Renal pelvis (tissue), 4 donors: ENCODE measurements around the gene DLG2. TPM values are rescaled to one million over a fixed set of nuclear protein-coding genes. Genes with fewer than 3 reads are reported as not detected.
A peak's percentile ranks its signal among the peaks of the same experiment; 100 is the strongest.

Experiments
- DNase-seq: peaks from one replicate; pipeline ENCODE4 v3.0.0-alpha.2; 2013
- polyA plus RNA-seq, 3 donors: library from polyadenylated mRNA; unstranded; fragments of 120-200 nt; gene quantifications; one replicate each; pipeline ENCODE4 v1.2.1, GENCODE V29; 2013; ENCODE audit not compliant: insufficient read length in 3 of 3

Gene DLG2
- polyA plus RNA-seq, 3 donors, result 10.1 to 16.6 (median 13.0) TPM

DNA sequence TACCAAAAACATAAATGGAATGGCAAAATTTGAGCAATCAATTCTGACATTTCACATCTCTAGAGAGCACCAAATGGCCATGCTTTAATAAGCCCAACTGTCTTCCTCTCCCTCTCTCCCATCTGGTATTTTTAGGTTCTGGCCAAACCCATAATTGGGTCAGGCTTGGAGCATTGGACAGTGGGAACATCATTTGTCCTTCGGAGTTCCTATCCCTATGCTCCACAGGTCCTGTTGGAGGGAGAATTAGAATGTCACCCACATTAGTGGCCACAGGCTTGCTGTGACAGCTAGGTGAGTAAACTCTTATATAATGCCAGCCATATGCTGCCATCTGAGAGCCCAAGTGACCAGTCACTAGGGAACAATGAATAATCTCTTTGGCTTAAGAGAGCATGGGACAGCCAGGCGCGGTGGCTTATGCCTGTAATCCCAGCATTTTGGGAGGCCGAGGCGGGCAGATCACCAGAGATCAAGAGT, 2090.0 kb downstream of the DLG2 start:
- DNase-seq, result no peak

DNA sequence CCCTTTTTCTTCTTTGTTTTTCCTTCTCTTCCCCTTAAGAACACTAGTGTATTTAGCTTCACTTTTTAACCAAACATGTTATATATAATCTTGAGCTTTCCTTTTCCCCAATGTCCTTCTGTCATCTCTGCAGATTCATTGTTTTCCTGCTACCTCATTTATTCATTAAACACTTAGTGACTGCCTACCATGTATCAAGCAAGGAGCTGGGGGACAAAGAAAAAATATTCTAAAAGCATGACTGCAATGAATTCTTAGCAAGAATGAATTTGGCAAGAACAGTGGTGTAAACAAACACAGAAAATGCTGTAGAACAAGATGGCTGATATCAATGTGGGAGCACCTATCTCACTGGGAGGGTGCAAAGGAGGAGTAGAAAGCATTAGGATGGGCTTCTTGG, 2094.0 kb downstream of the DLG2 start:
- no peak for DNase-seq

DNA sequence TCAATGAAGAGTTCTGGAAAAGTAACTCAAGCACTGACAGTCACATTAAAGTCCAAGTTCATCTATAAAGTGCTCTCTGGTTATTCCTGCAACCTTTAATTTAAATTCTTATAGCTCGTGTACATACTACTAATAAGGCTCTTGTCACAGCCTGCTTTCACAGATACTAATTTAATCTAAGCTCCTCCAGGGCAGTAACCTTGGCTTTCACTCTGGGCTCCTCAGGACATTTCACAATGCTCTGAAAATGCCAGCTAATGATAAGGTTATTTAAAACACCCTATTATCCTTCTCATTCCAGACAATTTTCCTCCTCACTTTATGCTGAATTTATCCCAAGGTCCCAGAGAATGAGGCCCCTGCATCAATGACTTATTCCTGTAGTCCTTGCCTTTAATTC, 2098.3 kb downstream of the DLG2 start:
- DNase-seq, result no peak

DNA sequence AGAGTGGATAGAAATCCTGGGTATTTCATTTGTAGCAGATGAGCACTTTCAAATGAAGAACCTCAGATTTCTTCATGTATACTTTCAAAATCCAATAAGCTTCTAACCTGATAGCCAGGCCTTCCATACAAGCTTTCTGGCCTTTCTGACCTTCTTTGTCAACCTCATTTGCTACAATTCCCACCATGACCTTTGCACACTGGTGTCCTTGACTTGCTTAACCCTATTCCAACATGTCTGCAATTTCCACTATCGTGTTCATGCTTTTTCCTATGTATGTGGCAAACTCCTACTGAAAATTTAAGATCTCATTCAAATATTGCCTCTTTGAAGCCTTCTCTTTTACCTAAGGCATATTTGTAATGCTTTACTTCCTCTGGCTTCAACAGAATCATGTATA, 2098.9 kb downstream of the DLG2 start:
- no peak for DNase-seq

DNA sequence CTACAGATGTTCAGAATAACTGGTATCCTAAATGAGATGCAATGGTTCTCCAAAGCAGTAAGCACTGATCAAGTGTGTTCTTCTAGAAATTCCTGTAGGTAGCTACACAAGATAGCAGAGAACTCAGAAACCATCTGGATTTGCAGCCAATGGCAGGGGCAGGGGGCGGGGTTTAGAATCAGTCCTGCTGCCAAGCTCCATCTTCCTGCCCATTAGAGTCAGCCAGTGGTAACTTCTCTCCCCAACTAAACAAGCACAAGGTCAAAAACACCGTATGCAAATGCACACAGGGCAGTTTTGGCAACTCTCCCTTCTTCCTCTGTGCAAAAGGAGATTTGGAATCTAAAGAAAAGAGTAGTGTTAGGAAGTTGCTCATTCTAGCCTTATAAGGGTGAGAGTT, 2103.5 kb downstream of the DLG2 start:
- no peak for DNase-seq

DNA sequence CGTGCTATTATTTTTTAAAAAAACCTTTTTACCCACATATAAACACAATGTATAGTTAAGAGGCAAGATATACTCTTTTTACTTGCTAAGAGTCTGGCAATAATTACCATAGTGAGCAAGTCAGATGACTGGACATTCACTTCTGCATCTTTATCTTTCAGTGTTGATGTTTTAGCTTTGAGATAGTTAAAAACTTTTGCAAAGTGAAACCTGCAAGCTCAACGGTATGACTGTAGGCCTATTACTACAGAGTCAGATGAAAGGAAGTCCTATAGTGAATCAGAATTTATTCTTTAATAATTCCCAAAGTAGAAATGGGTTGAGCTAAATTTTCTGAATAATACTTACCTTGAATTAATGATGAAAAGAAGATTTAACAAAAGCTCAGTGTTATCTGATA, 2104.2 kb downstream of the DLG2 start:
- DNase-seq, result no peak

DNA sequence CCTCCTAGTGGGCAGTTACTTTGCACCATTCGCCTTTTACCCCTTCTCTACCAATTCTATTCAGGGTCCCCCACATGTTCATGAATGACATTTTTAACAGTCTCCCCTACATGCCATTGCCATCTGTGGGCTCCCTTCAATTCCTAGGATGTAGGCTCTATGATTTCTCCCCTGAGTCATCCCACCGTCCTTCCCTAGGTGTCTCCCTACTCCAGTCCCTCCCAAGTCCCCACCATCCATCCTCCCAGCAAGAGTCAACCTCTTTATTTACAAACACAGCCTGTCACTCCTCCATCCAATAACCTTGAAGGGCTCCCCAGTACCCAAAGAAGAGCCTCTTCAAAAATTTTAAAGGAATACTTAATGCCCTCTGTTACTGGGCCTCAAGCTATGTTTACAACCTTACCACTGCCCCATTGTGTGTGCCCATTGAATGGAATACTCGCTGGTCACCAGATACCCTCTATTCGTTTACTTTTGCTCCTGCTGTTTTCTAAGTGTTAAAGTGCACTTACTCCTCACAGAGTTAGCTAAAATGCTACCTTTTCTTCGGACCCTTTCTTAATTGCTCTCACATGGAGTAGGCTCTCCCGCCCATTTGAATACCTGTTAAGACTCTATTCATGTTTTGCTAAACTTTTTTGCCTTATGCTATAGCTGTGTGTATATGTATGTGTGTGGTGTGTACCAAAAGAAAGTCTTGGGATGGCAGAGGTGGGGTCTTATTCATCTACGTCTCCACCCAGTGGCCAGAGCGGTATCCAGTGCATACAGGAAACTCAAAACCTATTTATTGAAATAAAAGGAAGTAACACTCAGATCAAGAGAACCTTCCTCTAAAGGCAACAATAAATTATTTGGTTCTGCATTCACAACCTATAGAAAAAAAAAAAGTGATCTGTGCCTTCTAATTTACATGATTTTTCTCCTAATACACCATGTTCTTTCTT, 2105.2 kb downstream of the DLG2 start:
- DNase-seq, result no peak

DNA sequence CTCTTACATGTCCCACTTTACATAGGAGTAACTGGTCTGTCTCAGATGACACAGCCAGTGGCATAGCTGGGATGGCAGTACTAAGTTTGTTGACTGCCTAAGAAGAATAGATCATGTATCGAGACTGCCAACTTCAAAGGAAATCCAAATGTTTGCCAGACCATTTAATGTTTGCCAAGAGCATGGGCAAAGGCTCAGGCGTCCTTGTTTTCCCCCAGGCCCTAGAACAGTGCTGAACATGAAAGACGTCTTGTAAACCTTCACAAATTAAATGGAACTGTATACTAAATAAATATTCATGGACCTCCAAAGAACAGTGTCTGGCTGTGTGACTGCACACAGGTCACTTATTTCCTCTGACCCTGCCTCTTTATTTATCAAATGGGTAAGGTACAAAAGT, 2106.3 kb downstream of the DLG2 start:
- no peak for DNase-seq

DNA sequence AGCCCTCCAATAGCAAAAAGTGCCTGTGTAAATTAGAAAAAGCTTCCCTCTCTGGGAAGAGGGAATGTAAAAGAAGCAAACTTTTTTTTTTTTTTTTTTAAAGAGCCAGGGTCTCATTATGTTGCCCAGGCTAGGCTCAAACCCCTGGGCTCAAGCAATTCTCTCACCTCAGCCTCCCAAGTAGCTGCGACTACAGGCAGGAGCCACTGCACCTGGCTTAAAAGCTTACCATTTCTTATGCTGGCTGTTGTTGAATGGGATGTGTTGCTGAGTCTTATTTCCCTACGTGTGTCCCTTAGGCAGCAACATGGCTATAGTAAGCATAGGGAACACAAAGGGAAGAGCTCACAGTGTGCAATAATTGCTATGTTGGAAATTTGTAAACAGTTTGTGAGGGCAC, 2115.5 kb downstream of the DLG2 start:
- DNase-seq, result no peak

DNA sequence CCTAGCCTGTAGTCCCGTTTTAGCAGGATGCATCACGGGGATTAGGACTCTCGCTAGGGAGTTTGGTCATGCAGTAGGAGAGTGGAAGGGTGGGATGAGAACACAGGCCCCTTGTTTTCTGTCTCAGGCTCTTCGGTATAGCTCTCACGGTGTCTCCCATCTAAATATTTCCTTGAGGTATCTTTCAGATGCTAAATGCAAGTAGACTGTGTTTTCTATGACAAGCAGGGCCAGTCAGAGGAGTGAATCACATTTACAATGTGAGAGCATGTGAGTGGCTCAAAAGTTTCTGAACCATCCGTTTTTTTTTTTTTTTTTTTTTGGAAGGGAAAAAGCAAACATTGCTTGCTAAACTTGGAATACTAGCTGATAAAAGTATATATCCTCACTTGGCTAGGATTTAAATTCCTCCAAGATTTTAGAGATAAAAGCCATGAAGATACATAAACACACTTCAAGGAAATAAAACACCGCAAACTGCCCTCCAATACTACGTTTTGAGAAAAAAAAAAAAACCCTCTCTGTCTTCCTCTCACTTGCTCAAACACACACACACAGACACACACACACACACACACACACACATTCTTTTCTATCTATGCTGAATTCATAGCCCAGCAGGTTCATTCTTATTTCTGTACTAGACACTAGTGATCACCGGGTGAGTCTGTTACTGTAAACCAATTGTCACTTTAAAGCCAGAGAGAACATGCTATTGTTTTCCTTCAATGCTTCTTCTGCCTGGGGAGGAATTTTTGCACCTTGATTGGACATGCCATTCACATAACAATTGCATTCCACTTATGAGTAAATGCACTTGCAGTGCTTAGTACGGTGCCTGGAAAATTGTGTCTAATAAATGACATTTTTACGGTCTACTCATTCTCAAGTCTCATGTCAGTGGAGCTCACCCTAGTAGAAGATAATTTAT, 2116.3 kb downstream of the DLG2 start:
- no peak for DNase-seq

DNA sequence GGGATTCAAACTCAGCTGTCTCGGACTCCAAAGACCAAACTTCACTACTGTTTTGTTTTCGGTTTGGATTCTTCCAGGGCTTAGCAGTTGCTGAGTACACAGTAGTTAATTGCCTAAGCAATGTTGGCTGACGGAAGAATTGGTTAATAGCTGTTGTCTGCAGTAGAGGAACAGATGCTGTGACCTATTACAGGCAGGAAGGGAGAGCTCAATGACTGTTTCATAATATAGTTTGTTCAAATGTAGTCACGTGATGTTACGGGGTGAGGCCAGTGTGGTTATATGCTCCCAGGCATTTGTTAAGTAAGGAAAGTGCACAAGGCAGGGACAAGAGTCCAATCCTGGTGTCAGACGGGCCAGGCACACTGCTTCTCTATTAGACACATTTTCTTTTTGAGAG, 2118.3 kb downstream of the DLG2 start:
- no peak for DNase-seq

DNA sequence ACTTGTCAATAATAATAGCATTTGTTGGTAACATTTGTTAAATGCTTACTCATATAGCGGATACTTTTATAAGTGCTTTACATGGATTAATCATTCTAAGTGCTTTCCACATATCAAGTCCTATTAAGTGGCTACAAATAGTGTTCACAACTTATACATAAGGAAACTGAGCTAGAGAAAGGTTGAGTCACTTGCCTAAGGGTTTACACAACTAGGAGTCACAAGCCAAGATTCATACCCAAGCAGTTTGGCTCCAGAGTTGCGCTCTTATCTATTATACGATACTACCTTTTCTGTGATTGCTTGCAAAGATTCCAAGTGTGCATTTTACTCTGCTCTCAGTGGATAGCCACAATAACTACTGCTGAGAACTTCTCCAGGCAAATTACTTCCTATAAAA, 2125.1 kb downstream of the DLG2 start:
- DNase-seq, result no peak

DNA sequence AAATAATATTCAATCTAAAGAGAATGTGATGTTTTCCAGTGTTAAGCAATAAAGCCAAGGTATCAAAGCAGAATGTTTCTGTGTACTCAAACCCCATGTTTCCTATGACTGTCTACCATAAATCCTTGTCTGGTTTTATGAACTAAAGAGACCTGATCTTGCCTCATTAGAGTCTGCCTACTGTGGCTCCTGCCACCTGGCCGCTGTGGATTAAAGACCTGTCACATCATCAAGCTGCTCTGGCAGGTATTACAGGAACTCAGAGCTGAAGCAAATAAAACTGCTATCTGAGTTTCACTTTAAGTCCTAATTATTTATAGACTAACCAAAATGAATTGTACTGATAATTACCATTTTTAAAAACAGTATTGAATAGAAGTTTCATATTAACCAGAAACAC, 2133.2 kb downstream of the DLG2 start:
- DNase-seq, result peak; percentile 34

DNA sequence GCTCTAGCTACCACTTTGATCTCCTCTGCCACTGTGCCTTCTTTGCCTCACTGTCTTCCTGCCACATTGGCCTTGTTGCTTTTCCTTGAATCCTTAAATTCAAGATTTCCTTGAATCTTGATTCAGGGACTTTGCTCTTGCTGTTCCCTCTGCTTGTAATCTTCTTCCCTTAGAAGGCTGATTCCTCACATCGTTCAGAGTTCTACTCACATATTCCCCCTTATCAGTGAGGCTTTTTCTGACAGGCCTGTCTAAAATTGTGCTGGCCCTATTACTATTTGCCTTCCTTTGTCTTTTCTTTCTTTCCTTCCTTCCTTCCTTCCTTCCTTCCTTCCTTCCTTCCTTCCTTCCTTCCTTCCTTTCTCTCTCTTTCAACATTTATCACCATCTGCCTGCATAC, 2134.1 kb downstream of the DLG2 start:
- DNase-seq, result no peak

DNA sequence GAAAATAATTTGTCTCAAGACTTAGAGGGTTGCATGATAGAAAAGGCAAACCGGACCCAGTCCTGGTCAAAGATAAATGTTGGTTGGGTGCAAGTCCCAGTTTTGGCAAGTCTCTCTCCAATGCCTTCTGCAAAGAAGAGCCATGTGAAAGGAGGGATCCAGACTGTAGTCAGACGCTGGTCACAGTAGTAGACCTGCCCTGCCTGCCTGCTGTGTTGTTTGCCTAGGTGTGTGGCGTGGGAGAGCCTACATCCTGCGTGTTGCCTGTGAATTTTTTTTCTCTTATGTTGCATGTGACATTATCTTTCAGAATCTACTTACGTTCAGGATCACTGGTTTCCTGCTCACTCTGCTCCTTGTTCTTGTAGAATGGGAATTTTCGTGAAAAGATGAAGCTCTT, 2143.3 kb downstream of the DLG2 start:
- DNase-seq, result no peak

DNA sequence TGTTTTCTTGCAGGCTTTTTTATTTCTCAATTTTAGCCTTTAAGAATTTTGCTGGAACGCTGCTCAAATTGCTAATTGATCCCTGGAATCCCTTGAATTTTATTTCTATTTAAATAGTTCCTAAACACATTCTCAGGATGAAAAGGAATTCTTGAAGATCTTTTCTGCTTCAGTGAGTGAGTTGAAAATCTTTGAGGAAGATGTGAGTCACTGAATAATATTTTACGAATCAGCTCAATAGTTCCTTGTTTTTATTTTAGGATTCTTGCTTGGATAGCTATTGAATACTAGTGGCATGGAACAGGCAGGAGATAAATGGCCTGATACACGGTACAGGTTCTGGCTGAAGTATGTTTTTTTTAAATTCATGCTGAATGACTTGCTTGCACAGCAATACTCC, 2146.3 kb downstream of the DLG2 start:
- no peak for DNase-seq

DNA sequence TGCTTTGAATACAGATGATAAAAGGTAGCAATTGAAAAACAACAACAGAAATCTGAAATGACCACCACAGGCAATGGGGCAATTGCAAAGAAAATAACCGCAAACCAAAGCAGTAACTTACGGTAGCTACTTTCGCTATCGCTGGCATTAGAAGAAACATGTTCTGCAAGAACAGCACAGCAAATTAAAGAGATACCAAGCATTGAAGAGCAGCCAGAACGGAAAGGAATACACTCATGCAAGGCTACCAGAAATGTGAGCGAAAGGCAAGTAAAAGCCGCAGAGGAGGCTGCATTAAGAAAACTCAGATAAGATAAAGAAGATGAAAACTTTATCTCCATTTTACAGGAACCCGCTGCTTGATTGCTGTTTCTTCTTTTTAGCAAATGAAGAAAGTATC, 2146.9 kb downstream of the DLG2 start:
- no peak for DNase-seq

DNA sequence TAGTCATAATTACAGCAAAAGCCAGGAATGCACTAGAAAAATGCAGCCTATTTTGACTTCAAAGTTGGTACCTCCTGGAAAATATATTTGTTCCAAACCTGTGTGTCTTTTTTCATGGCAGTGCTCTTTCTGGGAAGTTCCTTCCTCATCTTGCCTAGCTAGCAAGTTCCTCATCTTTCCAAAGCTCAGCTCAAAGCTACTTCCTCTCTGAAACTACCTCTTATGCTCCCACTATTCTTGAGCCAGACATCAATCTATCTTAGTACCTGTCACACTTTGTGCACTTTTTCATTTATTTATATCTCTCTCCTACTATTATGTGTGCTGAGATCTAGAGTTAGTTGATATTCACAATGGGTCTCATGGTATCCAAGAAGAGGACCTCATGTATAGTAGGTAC, 2149.4 kb downstream of the DLG2 start:
- DNase-seq, result no peak

DNA sequence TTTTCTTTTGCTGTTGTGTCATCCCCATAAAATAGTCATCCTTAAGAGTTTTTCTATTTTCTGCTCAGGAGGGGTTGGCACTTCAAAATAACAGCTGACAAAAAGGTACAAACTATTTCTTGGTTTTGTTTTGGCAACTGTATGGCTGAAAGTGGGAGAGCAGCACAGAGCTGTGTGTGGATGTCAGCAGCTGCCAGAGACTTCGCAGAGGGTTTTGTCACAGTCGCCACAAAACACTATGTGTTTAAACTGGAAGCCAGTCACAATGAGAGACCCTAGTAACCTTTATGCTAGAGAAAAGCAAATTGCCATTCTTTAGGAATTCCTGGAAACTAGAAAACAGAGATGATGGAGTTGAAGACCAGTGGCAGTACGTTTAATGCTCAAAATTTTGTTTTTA, 2151.4 kb downstream of the DLG2 start:
- no peak for DNase-seq

DNA sequence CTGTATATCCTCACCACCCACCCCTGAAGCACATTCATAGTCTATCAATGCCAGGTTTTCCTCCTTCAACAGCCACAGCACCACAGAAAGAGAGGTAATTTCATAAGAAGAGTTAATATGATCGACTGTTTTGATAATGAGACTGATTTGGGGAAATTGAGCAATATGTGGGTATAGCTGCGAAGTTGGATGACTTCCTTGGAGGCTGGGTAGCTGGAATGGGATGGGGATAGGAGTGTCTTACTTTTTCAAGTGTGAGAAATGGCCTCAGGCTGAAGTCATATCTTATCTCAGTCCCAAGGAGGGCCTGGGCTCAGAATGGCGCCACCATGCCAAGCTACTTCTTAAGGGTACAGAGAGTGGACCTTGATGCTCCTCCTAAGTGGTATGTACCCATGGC, 2153.4 kb downstream of the DLG2 start:
- no peak for DNase-seq

DNA sequence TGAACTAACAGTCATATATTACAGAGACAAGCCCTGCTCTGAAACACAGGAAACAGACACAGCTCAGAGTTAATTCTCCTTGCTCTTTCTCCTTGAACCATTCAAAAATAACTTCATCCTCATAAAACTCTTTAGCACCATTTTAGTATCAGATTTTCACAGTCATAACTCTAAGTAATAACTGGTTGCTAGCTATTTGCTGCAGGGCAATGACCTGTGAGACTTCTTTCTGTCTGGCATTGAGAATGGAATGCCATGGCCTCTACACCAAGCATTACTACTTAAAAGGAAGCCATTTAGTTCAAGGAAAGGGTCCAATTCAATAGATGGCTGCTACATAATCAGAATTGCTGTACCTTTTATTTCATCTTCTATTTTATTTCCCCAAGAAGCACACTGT, 2154.3 kb downstream of the DLG2 start:
- no peak for DNase-seq

DNA sequence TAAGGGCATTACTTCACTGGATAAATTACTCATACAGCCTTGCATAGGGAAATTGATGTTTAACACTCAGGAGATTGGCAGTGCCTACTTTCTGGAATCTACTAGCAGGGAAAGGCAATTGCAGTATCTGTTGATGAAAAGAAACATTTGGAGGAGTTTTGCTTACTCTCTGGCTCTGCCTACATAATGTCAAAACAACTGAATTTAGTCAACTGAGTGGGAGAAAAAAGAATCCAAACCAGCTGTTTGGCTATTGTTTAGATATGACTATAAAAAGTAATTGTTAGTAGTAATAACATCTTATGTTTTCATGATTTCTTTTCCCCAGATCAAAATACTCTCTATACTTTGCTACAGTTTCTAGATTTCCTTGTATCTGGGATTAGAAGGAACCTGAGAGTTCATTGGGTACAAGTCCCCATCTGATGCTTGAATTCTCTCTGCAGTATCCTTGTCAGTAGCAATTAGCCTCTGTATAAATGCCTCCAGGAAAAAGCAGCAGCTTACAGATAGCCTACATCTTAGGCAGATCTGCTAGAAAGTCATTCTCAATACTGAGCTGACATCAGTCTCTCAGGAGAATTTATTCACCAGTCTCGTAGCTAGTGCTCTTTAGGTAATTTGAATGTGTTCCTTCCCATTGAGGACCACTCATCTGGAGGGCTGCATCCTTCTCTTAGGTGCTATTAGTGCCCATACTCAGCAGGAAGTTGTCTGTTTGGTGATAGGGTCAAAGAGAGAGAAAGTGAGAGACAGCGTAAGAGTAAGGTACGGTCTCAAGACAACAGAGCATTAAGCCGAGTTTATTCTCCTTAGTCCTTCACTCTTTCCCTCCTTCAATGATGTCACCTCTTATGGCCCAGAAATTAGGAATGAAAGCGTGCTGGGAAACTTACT, 2155.1 kb downstream of the DLG2 start:
- no peak for DNase-seq
